Nephron (organoid): ENCODE results near the gene SLC29A3.

ENCODE experiments used
- H3K27ac Mint-ChIP-seq, 3 experiments: 2 replicates each; pipeline ENCODE4 v1.8.0; 2020; ENCODE audit warnings: mixed read lengths in 3 of 3, mild to moderate bottlenecking in 2 of 3, moderate library complexity in 1 of 3
- H3K27me3 Mint-ChIP-seq: 2 replicates; pipeline ENCODE4 v1.8.0; 2021; ENCODE audit warnings: low read depth, mild to moderate bottlenecking, moderate library complexity, mixed read lengths
- H3K36me3 Mint-ChIP-seq: 2 replicates; pipeline ENCODE4 v1.8.0; 2020; ENCODE audit warnings: low read depth, mixed read lengths
- H3K4me1 Mint-ChIP-seq: 2 replicates; pipeline ENCODE4 v1.8.0; 2020; ENCODE audit warnings: mixed read lengths
- H3K4me3 Mint-ChIP-seq, 3 experiments: 2 replicates each; pipeline ENCODE4 v1.8.0; 2020; ENCODE audit warnings: mild to moderate bottlenecking in 3 of 3, mixed read lengths in 3 of 3, moderate library complexity in 2 of 3
- H3K9me3 Mint-ChIP-seq: 2 replicates; pipeline ENCODE4 v1.8.0; 2020; ENCODE audit warnings: mixed read lengths
- CTCF ChIP-seq, 3 experiments: fragments of 200-600 bp; sonication (generic); IDR thresholded peaks; one replicate each; pipeline ENCODE4 v1.5.0; 2021; ENCODE audit warnings: antibody characterized with exemption in 3 of 3; ENCODE audit not compliant: unreplicated experiment in 3 of 3

The SLC29A3 gene

GRCh38 chr10:71344993-71345480 is 26.0 kb downstream of the SLC29A3 start:
- H3K36me3 Mint-ChIP-seq: no peaks in the 10 kb centered on the region
- peaks cover 51% of the 10 kb centered on the region for H3K4me1 Mint-ChIP-seq
- H3K9me3 Mint-ChIP-seq: no peaks in the 10 kb centered on the region
- peak overlapping the region; percentile 72 to 93 (median 91) for H3K27ac Mint-ChIP-seq
- no peaks in the 10 kb centered on the region for H3K27me3 Mint-ChIP-seq
- TF ChIP-seq CTCF (IDR thresholded peaks at IDR 0.05; ENCODE audit: unreplicated experiment in 3 of 3): no peak
- H3K4me3 Mint-ChIP-seq: peak overlapping the region in 1 of 3 experiments; percentile 0

- H3K4me3 Mint-ChIP-seq: no peak overlapping the region
- H3K9me3 Mint-ChIP-seq: no peaks in the 10 kb centered on the region
- H3K36me3 Mint-ChIP-seq: no peaks in the 10 kb centered on the region
- peak overlapping the region; percentile 72 to 93 (median 91) for H3K27ac Mint-ChIP-seq
- H3K27me3 Mint-ChIP-seq: peaks cover 4% of the 10 kb centered on the region
- H3K4me1 Mint-ChIP-seq: peaks cover 51% of the 10 kb centered on the region
- TF ChIP-seq CTCF (IDR thresholded peaks at IDR 0.05; ENCODE audit: unreplicated experiment in 3 of 3): no peak
These were observed 26.6 kb downstream of the SLC29A3 start for GRCh38 chr10:71345694-71346093.

GRCh38 chr10:71346731-71347130 is 27.7 kb downstream of the SLC29A3 start:
- Mint-ChIP-seq H3K36me3 (no peaks in the 10 kb centered on the region), H3K9me3 (no peaks in the 10 kb centered on the region), H3K4me1 (peaks cover 45% of the 10 kb centered on the region), H3K27ac (no peak overlapping the region), H3K4me3 (no peak overlapping the region), H3K27me3 (peaks cover 4% of the 10 kb centered on the region)
- no peak for TF ChIP-seq CTCF (IDR thresholded peaks at IDR 0.05; ENCODE audit: unreplicated experiment in 3 of 3)

- peaks cover 42% of the 10 kb centered on the region for H3K4me1 Mint-ChIP-seq
- no peaks in the 10 kb centered on the region for H3K36me3 Mint-ChIP-seq
- H3K9me3 Mint-ChIP-seq: no peaks in the 10 kb centered on the region
- no peak for TF ChIP-seq CTCF (IDR thresholded peaks at IDR 0.05; ENCODE audit: unreplicated experiment in 3 of 3)
- no peak overlapping the region for H3K4me3 Mint-ChIP-seq
- peak overlapping the region in 1 of 3 experiments; percentile 17 for H3K27ac Mint-ChIP-seq
- peaks cover 4% of the 10 kb centered on the region for H3K27me3 Mint-ChIP-seq
These were observed 28.7 kb downstream of the SLC29A3 start for GRCh38 chr10:71347587-71348395.

- H3K27ac Mint-ChIP-seq: no peak overlapping the region
- TF ChIP-seq CTCF (IDR thresholded peaks at IDR 0.05; ENCODE audit: unreplicated experiment in 3 of 3): no peak
These were observed 29.8 kb downstream of the SLC29A3 start for GRCh38 chr10:71348850-71349249.

GRCh38 chr10:71349406-71349805 is 30.3 kb downstream of the SLC29A3 start:
- Mint-ChIP-seq H3K27me3 (peaks cover 4% of the 10 kb centered on the region), H3K4me1 (peaks cover 39% of the 10 kb centered on the region), H3K27ac (no peak overlapping the region), H3K36me3 (no peaks in the 10 kb centered on the region), H3K4me3 (no peak overlapping the region), H3K9me3 (no peaks in the 10 kb centered on the region)
- TF ChIP-seq CTCF (IDR thresholded peaks at IDR 0.05; ENCODE audit: unreplicated experiment in 3 of 3): no peak

More at GRCh38 chr10:71348850-71349249, 29.8 kb downstream of the SLC29A3 start:
- no peaks in the 10 kb centered on the region for H3K9me3 Mint-ChIP-seq
- no peak overlapping the region for H3K4me3 Mint-ChIP-seq
- H3K36me3 Mint-ChIP-seq: no peaks in the 10 kb centered on the region
- peaks cover 4% of the 10 kb centered on the region for H3K27me3 Mint-ChIP-seq
- peaks cover 41% of the 10 kb centered on the region for H3K4me1 Mint-ChIP-seq
